Liver (tissue), 9 donors: ENCODE measurements around the gene SEC31A. TPM values are rescaled to one million over a fixed set of nuclear protein-coding genes. Genes with fewer than 3 reads are reported as not detected.

Experiments
- DNase-seq: peaks from one replicate; pipeline ENCODE4 v3.0.0-alpha.2; 2017; ENCODE audit warnings: low spot score
- H3K27ac ChIP-seq, 2 donors: one replicate each; pipeline ENCODE4 v1.7.0; 2013; ENCODE audit warnings: inconsistent platforms in 2 of 2, low read length in 2 of 2, control low read depth in 1 of 2, low read depth in 1 of 2, mild to moderate bottlenecking in 1 of 2
- H3K27me3 ChIP-seq, 4 donors: one replicate each; pipeline versions ENCODE4 v1.6.1 to v1.7.0; 2013; ENCODE audit warnings: low read length in 3 of 4, inconsistent platforms in 1 of 4, mild to moderate bottlenecking in 1 of 4, moderate library complexity in 1 of 4; ENCODE audit not compliant: control insufficient read depth in 4 of 4, insufficient read depth in 4 of 4
- H3K36me3 ChIP-seq, 4 donors: one replicate each; pipeline versions ENCODE4 v1.6.1 to v1.7.0; 2013; ENCODE audit warnings: low read length in 3 of 4, mild to moderate bottlenecking in 3 of 4, low read depth in 1 of 4, moderate library complexity in 1 of 4; ENCODE audit not compliant: control insufficient read depth in 4 of 4, insufficient read depth in 3 of 4
- H3K4me1 ChIP-seq, 4 donors: one replicate each; pipeline versions ENCODE4 v1.6.1 to v1.7.0; 2013; ENCODE audit warnings: low read length in 3 of 4, mild to moderate bottlenecking in 3 of 4, moderate library complexity in 1 of 4; ENCODE audit not compliant: control insufficient read depth in 4 of 4, insufficient read depth in 4 of 4
- H3K4me3 ChIP-seq, 3 donors: one replicate each; pipeline versions ENCODE4 v1.6.1 to v1.7.0; 2013; ENCODE audit warnings: low read length in 3 of 3, control low read depth in 1 of 3, low read depth in 1 of 3, mild to moderate bottlenecking in 1 of 3
- H3K9ac ChIP-seq, 2 donors: one replicate each; pipeline ENCODE4 v1.7.0; 2013; ENCODE audit warnings: low read length in 2 of 2, mild to moderate bottlenecking in 2 of 2, moderate library complexity in 2 of 2, control low read depth in 1 of 2, low read depth in 1 of 2
- H3K9me3 ChIP-seq, 4 donors: one replicate each; pipeline versions ENCODE4 v1.6.1 to v1.7.0; 2013; ENCODE audit warnings: low read length in 3 of 4; ENCODE audit not compliant: control insufficient read depth in 4 of 4
- ATF3 ChIP-seq: IDR thresholded peaks from 2 replicates; pipeline ENCODE4 v1.6.1; 2016; ENCODE audit warnings: antibody characterized with exemption
- EGR1 ChIP-seq, 2 donors: IDR thresholded peaks; 2 replicates each; pipeline ENCODE4 v1.6.1; 2016 to 2018; ENCODE audit warnings: antibody characterized with exemption in 2 of 2, low read depth in 2 of 2
- FOXA1 ChIP-seq: IDR thresholded peaks from 2 replicates; pipeline ENCODE4 v1.6.1; 2016; ENCODE audit warnings: antibody characterized with exemption
- GABPA ChIP-seq, 2 donors: IDR thresholded peaks in 1 of 2; conservative IDR thresholded peaks in 1 of 2; 2 replicates each; pipeline ENCODE4 v1.6.1; 2016; ENCODE audit warnings: antibody characterized with exemption in 2 of 2, mild to moderate bottlenecking in 1 of 2, moderate library complexity in 1 of 2
- HNF4G ChIP-seq: IDR thresholded peaks from 2 replicates; pipeline ENCODE4 v1.6.1; 2016; ENCODE audit warnings: antibody characterized with exemption
- JUND ChIP-seq, 2 donors: IDR thresholded peaks; 2 replicates each; pipeline ENCODE4 v1.6.1; 2016; ENCODE audit warnings: antibody characterized with exemption in 2 of 2
- MAX ChIP-seq: IDR thresholded peaks from 2 replicates; pipeline ENCODE4 v1.6.1; 2016; ENCODE audit warnings: antibody characterized with exemption
- RAD21 ChIP-seq, 2 donors: IDR thresholded peaks; 2 replicates each; pipeline ENCODE4 v1.6.1; 2016; ENCODE audit warnings: antibody characterized with exemption in 2 of 2, mild to moderate bottlenecking in 2 of 2
- REST ChIP-seq: IDR thresholded peaks from 2 replicates; pipeline ENCODE4 v1.6.1; 2016; ENCODE audit warnings: antibody characterized with exemption, mild to moderate bottlenecking
- ZBTB33 ChIP-seq: IDR thresholded peaks from 2 replicates; pipeline ENCODE4 v1.6.1; 2016; ENCODE audit warnings: antibody characterized with exemption
- WGBS: extraction: QIAGEN DNeasy Blood & Tissue Kit; methylation state at CpG from one replicate; pipeline ENCODE4 v1.1.7; 2013; 5-methylcytosine and 5-hydroxymethylcytosine counted together
- polyA plus RNA-seq, 2 donors: library from polyadenylated mRNA; stranded (reverse) in 1 of 2; unstranded in 1 of 2; fragments of 200-250 nt in 1 of 2; fragments of >200 nt in 1 of 2; fragmentation: Nextera tagmentation in 1 of 2; extraction: Ambion mirVana in 1 of 2; gene quantifications; one replicate each; pipeline versions ENCODE4 v1.2.1 to v1.2.3, GENCODE V29; 2013 to 2015
- total RNA-seq, 2 donors: library from RNA; depleted of rRNA; stranded (reverse); fragments of >200 nt; gene quantifications; one replicate each; pipeline ENCODE4 v1.2.3, GENCODE V29; 2014
- donor health status: healthy.
- donor health status: healthy.
- donor health status: healthy.
- donor health status: healthy.
- donor health status: healthy.

SEC31A gene
- total and polyA plus RNA-seq, 4 donors, result 79.9 to 204 (median 88.9) TPM

- Histone ChIP-seq H3K27me3 (peaks cover 0 to 2% (median under 1%) of the 10 kb centered on the region in 4 donors), H3K36me3 (peaks cover 0 to 1% (median 0%) of the 10 kb centered on the region in 4 donors), H3K9ac (no peak overlapping the region), H3K4me1 (peaks cover 10 to 15% (median 13%) of the 10 kb centered on the region in 4 donors), H3K9me3 (no peaks in the 10 kb centered on the region), H3K27ac (no peak overlapping the region), H3K4me3 (no peak overlapping the region)
- TF ChIP-seq EGR1 (IDR thresholded peaks at IDR 0.05; ENCODE audit: low read depth in 2 of 2) (no peak), GABPA (IDR thresholded peaks at IDR 0.05 in 1 of 2, conservative IDR thresholded peaks at IDR 0.05 in 1 of 2) (no peak), FOXA1 (no peak), MAX (no peak), ATF3 (no peak), REST (no peak), ZBTB33 (no peak), JUND (IDR thresholded peaks at IDR 0.05) (no peak)
- no peak for DNase-seq
- WGBS, result 75% methylated on average over 2 of the region's 2 CpGs
Measured at GRCh38 chr4:82802911-82803310, 88.0 kb downstream of the SEC31A start.

GRCh38 chr4:82801910-82802521, 88.9 kb downstream of the SEC31A start:
- no peak for DNase-seq
- peaks cover 14 to 23% (median 21%) of the 10 kb centered on the region in 4 donors for H3K4me1 ChIP-seq

More at GRCh38 chr4:82801910-82802521, 88.9 kb downstream of the SEC31A start:
- 71% methylated on average over 3 of the region's 3 CpGs for WGBS
- Histone ChIP-seq H3K27ac (no peak overlapping the region), H3K27me3 (peaks cover 0 to 2% (median under 1%) of the 10 kb centered on the region in 4 donors), H3K9ac (no peak overlapping the region), H3K4me3 (no peak overlapping the region), H3K9me3 (no peaks in the 10 kb centered on the region), H3K36me3 (peaks cover 0 to 1% (median 0%) of the 10 kb centered on the region in 4 donors)
- TF ChIP-seq HNF4G (no peak), RAD21 (IDR thresholded peaks at IDR 0.05) (peak; percentile 16 to 17)
